Measurements from ENCODE around the gene STX2.

GRCh38 chr12:130807309-130807708 lies 31.7 kb downstream of the STX2 start:
- TF ChIP-seq CTCF (IDR thresholded peaks at IDR 0.05) (no peak), POLR2A (IDR thresholded peaks at IDR 0.05) (no peak)

Data from testis (tissue), 2 donors.